ENCODE results near the gene USP44. TPM values are rescaled to one million over a fixed set of nuclear protein-coding genes. Genes with fewer than 3 reads are reported as not detected.

Gene USP44
- polyA plus RNA-seq, 1 experiment = 1.2 TPM

DNA sequence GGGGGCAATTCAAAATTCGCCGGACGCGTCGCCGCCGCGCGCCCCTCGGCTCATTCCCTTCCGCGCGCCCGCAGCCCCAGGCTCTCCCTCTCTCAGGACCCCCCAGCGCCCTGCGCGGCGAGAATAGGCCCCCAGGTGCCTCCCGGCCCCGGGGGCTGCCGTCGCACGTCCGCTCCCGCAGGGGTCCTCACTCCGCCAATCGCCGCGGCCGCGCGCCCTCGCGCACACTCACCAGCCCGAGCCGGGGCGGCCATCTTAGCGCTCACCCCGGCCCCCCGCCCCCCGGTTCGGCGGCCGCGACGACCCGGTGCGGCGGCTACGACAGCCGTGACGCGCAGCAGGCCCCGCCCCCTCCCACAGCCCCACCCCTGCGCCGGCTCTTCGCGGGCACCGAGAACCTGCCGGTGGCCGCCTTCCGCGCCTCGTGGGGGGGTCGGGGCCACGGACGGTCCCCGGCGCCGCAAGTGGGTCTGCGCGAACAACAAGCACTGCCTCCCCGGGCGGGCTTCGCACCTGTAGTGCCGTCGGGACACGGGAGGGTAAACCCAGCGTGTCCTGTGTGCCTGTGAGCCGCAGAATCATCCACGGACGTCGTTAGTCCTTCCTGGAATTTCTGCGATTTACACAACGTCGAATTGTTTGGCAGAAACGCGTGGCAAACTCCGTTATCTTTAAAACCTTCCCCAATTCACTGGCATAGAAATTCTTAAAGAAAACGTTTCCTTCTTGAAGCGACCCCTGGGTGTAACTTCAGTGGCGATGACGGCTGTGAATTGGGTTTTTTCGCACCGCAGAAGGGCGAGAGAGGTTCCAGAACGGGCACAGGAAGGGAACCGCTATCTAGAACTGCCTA is 2.5 kb downstream of the USP44 start:
- peaks cover 15% of the 10 kb centered on the region for H3K27me3 ChIP-seq (ENCODE audit: control insufficient read depth, insufficient read depth, low read length)
- peak overlapping the region; percentile 58 for H3K4me3 ChIP-seq (ENCODE audit: low read depth, low read length)
- no peaks in the 10 kb centered on the region for H3K36me3 ChIP-seq (ENCODE audit: control insufficient read depth, insufficient read depth, low read length)
- TF ChIP-seq, protein P1, sequence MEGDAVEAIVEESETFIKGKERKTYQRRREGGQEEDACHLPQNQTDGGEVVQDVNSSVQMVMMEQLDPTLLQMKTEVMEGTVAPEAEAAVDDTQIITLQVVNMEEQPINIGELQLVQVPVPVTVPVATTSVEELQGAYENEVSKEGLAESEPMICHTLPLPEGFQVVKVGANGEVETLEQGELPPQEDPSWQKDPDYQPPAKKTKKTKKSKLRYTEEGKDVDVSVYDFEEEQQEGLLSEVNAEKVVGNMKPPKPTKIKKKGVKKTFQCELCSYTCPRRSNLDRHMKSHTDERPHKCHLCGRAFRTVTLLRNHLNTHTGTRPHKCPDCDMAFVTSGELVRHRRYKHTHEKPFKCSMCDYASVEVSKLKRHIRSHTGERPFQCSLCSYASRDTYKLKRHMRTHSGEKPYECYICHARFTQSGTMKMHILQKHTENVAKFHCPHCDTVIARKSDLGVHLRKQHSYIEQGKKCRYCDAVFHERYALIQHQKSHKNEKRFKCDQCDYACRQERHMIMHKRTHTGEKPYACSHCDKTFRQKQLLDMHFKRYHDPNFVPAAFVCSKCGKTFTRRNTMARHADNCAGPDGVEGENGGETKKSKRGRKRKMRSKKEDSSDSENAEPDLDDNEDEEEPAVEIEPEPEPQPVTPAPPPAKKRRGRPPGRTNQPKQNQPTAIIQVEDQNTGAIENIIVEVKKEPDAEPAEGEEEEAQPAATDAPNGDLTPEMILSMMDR (IDR thresholded peaks at IDR 0.05; ENCODE audit: insufficient read depth, low read depth, low read length) = no peak
- POLR2A ChIA-PET = no interaction called here
- CTCF ChIA-PET = interaction anchor here (1.0 kb wide), 1 partner anchor 211 kb away, joined by 3 read pairs; no protein-coding TSS in a partner anchor
- DNase-seq (ENCODE audit: low read depth) = no peak

DNA sequence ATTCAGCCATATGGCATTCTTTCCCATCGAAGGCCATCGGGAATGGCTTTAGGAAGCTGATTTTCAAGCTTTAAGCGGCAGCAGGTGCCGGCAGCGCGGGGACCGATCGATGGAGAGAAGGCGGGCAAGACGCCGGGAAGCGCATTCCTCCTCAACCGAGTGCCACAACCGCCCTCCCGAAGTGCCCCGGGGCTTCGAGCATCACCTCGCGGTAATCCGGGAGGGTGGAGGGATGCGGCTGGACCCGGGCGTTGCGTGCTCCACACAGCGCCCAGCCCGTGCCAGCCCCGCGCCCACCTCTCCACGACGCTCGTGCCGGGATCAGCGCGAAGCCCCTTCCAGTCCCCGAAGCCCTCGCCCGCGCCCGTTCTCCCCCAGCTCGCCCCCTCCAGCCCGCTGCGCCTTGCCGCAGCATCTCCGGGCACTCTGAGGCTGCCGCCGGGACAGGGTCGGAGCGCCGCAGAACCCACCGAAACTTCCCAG is 3.2 kb downstream of the USP44 start:
- POLR2A ChIA-PET = no interaction called here
- CTCF ChIA-PET = interaction anchor here (1.0 to 1.4 kb wide), 2 partner anchors 14 to 211 kb away, joined by 3 to 4 read pairs; no protein-coding TSS in a partner anchor
- no peaks in the 10 kb centered on the region for H3K36me3 ChIP-seq (ENCODE audit: control insufficient read depth, insufficient read depth, low read length)
- H3K4me3 ChIP-seq (ENCODE audit: low read depth, low read length) = peak overlapping the region; percentile 58
- H3K27me3 ChIP-seq (ENCODE audit: control insufficient read depth, insufficient read depth, low read length) = peaks cover 15% of the 10 kb centered on the region
- TF ChIP-seq, protein P1 (IDR thresholded peaks at IDR 0.05; ENCODE audit: insufficient read depth, low read depth, low read length) = no peak
- DNase-seq (ENCODE audit: low read depth) = no peak

DNA sequence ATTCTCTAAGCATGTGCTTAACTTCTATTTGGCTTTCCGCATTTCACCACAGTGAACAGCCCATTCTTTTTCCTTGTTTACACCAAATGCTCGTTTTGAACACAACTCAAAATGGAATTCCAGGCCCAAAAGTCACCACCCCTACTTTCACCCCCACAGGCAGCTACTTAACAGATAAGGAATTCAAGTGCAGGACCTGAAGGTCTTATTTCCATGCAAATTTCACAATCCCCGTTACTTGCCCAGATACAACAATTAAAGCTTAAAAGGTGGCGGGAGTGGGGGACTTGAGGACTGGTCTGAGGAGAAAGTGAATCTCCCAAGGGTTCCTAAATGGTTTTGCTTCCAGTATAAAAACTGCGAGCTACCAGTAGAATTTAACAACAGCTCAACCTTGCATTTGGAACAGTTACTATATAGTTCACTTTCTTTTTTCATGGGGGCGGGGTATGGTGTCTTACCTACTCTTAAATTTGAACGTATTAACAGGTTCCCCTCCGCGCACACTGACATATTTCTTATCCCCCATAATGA is 3.7 kb downstream of the USP44 start:
- DNase-seq (ENCODE audit: low read depth) = no peak
- ChIA-PET CTCF (interaction anchor here (1.0 to 1.4 kb wide), 2 partner anchors 13 to 210 kb away, joined by 3 to 4 read pairs; no protein-coding TSS in a partner anchor), POLR2A (no interaction called here)
- H3K27me3 ChIP-seq (ENCODE audit: control insufficient read depth, insufficient read depth, low read length) = peaks cover 15% of the 10 kb centered on the region
- H3K36me3 ChIP-seq (ENCODE audit: control insufficient read depth, insufficient read depth, low read length) = no peaks in the 10 kb centered on the region
- H3K4me3 ChIP-seq (ENCODE audit: low read depth, low read length) = peak overlapping the region; percentile 58
- TF ChIP-seq, protein P1 (IDR thresholded peaks at IDR 0.05; ENCODE audit: insufficient read depth, low read depth, low read length) = no peak

DNA sequence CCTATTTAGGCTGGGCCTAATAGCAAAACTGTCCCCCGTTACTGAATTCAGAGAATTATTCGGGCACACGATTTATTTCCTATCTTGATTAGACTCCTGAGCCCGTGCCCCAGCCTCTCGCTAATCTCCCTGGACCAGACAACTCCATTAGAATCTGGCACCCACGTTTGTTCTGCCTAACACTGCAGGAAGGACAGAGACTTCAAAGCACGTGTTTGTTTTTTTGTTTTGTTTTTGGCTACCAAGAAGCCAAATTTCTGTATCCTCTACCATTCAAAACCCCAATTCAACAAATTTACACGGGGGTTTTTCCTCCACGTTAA is 4.8 kb downstream of the USP44 start:
- ChIA-PET CTCF (no interaction called here), POLR2A (no interaction called here)
- no peaks in the 10 kb centered on the region for H3K36me3 ChIP-seq (ENCODE audit: control insufficient read depth, insufficient read depth, low read length)
- DNase-seq (ENCODE audit: low read depth) = no peak
- H3K27me3 ChIP-seq (ENCODE audit: control insufficient read depth, insufficient read depth, low read length) = peaks cover 13% of the 10 kb centered on the region
- TF ChIP-seq, protein P1 (IDR thresholded peaks at IDR 0.05; ENCODE audit: insufficient read depth, low read depth, low read length) = no peak
- no peak overlapping the region for H3K4me3 ChIP-seq (ENCODE audit: low read depth, low read length)

DNA sequence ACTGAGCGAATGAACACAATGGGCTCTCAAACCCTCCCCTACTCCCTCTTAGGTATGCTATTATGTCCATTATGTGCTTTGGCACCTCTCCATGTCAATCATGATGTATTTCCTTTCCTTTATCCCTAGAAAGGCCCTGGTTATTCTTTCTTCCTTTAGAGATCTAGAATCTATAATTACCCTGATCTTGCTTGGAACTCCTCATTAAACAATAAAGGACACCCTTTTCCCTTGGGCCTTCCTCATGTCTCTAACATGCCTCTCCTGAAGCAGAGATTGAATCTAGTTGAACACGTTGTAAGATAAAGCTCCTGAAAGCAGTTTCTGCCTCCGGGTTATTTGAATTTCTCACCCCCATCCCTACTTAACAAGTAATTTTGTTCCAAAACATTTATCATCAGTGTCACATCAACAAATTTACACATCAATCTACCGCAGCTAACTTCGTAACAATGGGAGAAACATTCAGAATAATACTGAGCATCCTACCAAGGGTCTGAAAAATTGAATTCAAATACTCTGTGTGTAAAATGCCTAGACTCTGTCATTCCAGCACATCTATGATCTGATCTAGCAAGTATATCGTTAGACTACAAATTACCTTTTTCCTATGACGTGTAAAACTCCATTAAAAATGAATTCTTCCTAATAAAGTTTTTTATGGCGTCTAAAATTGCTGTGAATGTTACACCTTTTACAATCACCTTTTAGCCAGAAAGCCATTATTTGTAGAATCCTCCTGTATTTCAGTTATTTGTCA is 5.4 kb downstream of the USP44 start:
- no peak for DNase-seq (ENCODE audit: low read depth)
- peaks cover 10% of the 10 kb centered on the region for H3K27me3 ChIP-seq (ENCODE audit: control insufficient read depth, insufficient read depth, low read length)
- POLR2A ChIA-PET = no interaction called here
- TF ChIP-seq, protein P1 (IDR thresholded peaks at IDR 0.05; ENCODE audit: insufficient read depth, low read depth, low read length) = no peak
- H3K4me3 ChIP-seq (ENCODE audit: low read depth, low read length) = no peak overlapping the region
- CTCF ChIA-PET = no interaction called here
- H3K36me3 ChIP-seq (ENCODE audit: control insufficient read depth, insufficient read depth, low read length) = no peaks in the 10 kb centered on the region

Data from BJ (cell line).